GM23338 (cell line): ENCODE data around the gene PKD1.
A peak's percentile ranks its signal among the peaks of the same experiment; 100 is the strongest.

Experiments used
- CREB1 ChIP-seq: fragments of 250-450 bp; sonication (Bioruptor Pico); IDR thresholded peaks from 2 replicates; pipeline ENCODE4 v1.5.0; 2020; ENCODE audit warnings: low read depth, mild to moderate bottlenecking, moderate library complexity
- EZH2 ChIP-seq: fragments of 200-600 bp; sonication (generic); IDR thresholded peaks from one replicate; pipeline ENCODE4 v1.8.0; 2017; ENCODE audit warnings: antibody characterized with exemption, mild to moderate bottlenecking, low read depth; ENCODE audit not compliant: unreplicated experiment
- EZH2phosphoT487 ChIP-seq: fragments of 200-600 bp; sonication (generic); IDR thresholded peaks from one replicate; pipeline ENCODE4 v1.8.1; 2018; ENCODE audit warnings: antibody characterized with exemption; ENCODE audit not compliant: unreplicated experiment
- JUNB ChIP-seq: IDR thresholded peaks from one replicate; pipeline ENCODE4 v1.6.1; 2016; ENCODE audit warnings: antibody characterized with exemption; ENCODE audit not compliant: unreplicated experiment
- NANOG ChIP-seq: IDR thresholded peaks from 2 replicates; pipeline ENCODE4 v1.6.1; 2016; ENCODE audit warnings: antibody characterized with exemption, borderline replicate concordance
- POLR2AphosphoS5 ChIP-seq: IDR thresholded peaks from 2 replicates; pipeline ENCODE4 v1.6.1; 2016; ENCODE audit warnings: antibody characterized with exemption, low read depth
- STAT1 ChIP-seq: IDR thresholded peaks from one replicate; pipeline ENCODE4 v1.6.1; 2016; ENCODE audit warnings: antibody characterized with exemption; ENCODE audit not compliant: unreplicated experiment
- ZNF114 ChIP-seq: fragments of 250-450 bp; sonication (Bioruptor Pico); IDR thresholded peaks from 2 replicates; pipeline ENCODE4 v1.5.0; 2020; ENCODE audit warnings: mild to moderate bottlenecking, moderate library complexity
- ZNF331 ChIP-seq: fragments of 250-450 bp; sonication (Bioruptor Pico); IDR thresholded peaks from 2 replicates; pipeline ENCODE4 v1.5.0; 2020; ENCODE audit warnings: low read depth, mild to moderate bottlenecking, moderate library complexity
- TF ChIP-seq, protein P1 (sequence below), 2 experiments: fragments of 200-600 bp in 1 of 2; sonication (generic) in 1 of 2; conservative IDR thresholded peaks; 2 replicates each; pipeline versions ENCODE4 v1.5.1 to v1.6.1; 2016 to 2017; ENCODE audit warnings: antibody characterized with exemption in 2 of 2, low read depth in 2 of 2, mild to moderate bottlenecking in 2 of 2, moderate library complexity in 1 of 2
- TF ChIP-seq, protein P2 (sequence below): IDR thresholded peaks from one replicate; pipeline ENCODE4 v1.6.1; 2018; ENCODE audit warnings: antibody characterized with exemption; ENCODE audit not compliant: unreplicated experiment
- TF ChIP-seq, protein P3 (sequence below): IDR thresholded peaks from 2 replicates; pipeline ENCODE4 v1.6.1; 2016; ENCODE audit warnings: antibody characterized with exemption

DNA sequence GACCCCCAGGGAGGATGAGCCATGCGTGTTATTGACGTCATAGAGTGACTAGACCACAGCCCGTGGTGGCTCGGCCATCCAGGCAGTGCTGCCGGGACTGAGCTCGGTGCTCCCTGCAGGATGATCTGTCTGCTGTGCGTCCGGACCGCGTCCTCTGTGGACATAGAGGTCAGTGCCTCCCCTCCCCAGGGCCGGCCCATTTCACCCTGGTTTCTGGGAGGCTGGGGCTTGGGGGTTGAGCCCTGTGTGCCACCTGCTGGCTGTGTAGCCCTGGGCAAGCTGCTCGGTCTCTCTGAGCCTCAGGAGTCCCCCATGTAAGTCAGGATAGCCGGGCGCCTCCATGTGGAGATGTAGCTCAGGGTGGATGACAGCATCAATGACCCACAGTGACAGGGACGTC lies 79.6 kb downstream of the PKD1 start:
- no peak for TF ChIP-seq EZH2phosphoT487
- TF ChIP-seq, protein P1, sequence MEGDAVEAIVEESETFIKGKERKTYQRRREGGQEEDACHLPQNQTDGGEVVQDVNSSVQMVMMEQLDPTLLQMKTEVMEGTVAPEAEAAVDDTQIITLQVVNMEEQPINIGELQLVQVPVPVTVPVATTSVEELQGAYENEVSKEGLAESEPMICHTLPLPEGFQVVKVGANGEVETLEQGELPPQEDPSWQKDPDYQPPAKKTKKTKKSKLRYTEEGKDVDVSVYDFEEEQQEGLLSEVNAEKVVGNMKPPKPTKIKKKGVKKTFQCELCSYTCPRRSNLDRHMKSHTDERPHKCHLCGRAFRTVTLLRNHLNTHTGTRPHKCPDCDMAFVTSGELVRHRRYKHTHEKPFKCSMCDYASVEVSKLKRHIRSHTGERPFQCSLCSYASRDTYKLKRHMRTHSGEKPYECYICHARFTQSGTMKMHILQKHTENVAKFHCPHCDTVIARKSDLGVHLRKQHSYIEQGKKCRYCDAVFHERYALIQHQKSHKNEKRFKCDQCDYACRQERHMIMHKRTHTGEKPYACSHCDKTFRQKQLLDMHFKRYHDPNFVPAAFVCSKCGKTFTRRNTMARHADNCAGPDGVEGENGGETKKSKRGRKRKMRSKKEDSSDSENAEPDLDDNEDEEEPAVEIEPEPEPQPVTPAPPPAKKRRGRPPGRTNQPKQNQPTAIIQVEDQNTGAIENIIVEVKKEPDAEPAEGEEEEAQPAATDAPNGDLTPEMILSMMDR (conservative IDR thresholded peaks at IDR 0.05; ENCODE audit: low read depth in 2 of 2): peak in 1 of 2 experiments; percentile 36; a peak in 2 of 4 replicates
- TF ChIP-seq, protein P2, sequence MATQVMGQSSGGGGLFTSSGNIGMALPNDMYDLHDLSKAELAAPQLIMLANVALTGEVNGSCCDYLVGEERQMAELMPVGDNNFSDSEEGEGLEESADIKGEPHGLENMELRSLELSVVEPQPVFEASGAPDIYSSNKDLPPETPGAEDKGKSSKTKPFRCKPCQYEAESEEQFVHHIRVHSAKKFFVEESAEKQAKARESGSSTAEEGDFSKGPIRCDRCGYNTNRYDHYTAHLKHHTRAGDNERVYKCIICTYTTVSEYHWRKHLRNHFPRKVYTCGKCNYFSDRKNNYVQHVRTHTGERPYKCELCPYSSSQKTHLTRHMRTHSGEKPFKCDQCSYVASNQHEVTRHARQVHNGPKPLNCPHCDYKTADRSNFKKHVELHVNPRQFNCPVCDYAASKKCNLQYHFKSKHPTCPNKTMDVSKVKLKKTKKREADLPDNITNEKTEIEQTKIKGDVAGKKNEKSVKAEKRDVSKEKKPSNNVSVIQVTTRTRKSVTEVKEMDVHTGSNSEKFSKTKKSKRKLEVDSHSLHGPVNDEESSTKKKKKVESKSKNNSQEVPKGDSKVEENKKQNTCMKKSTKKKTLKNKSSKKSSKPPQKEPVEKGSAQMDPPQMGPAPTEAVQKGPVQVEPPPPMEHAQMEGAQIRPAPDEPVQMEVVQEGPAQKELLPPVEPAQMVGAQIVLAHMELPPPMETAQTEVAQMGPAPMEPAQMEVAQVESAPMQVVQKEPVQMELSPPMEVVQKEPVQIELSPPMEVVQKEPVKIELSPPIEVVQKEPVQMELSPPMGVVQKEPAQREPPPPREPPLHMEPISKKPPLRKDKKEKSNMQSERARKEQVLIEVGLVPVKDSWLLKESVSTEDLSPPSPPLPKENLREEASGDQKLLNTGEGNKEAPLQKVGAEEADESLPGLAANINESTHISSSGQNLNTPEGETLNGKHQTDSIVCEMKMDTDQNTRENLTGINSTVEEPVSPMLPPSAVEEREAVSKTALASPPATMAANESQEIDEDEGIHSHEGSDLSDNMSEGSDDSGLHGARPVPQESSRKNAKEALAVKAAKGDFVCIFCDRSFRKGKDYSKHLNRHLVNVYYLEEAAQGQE: no peak
- no peak for TF ChIP-seq POLR2AphosphoS5
- no peak for TF ChIP-seq ZNF114 (CRISPR knock-in tag)
- TF ChIP-seq, protein P3, sequence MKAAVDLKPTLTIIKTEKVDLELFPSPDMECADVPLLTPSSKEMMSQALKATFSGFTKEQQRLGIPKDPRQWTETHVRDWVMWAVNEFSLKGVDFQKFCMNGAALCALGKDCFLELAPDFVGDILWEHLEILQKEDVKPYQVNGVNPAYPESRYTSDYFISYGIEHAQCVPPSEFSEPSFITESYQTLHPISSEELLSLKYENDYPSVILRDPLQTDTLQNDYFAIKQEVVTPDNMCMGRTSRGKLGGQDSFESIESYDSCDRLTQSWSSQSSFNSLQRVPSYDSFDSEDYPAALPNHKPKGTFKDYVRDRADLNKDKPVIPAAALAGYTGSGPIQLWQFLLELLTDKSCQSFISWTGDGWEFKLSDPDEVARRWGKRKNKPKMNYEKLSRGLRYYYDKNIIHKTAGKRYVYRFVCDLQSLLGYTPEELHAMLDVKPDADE: no peak
- no peak for TF ChIP-seq CREB1
- TF ChIP-seq EZH2: no peak
- TF ChIP-seq STAT1: no peak
- TF ChIP-seq JUNB: no peak
- no peak for TF ChIP-seq NANOG
- no peak for TF ChIP-seq ZNF331 (CRISPR knock-in tag)
